ENCODE measurements around the gene ANKDD1B.

The ANKDD1B gene

GRCh38 chr5:75639535-75640311, 28.5 kb downstream of the ANKDD1B start:
- intact Hi-C loops (cut with DNase I; ENCODE audit: low total_unique reads): no loop called here
- H3K4me3 ChIP-seq: no peak overlapping the region
- no peaks in the 10 kb centered on the region for H3K9me3 ChIP-seq
- no peak for TF ChIP-seq CTCF (IDR thresholded peaks at IDR 0.05)
- no peak for DNase-seq
- no peaks in the 10 kb centered on the region for H3K36me3 ChIP-seq
- H3K27ac ChIP-seq: no peak overlapping the region
- H3K4me1 ChIP-seq: no peaks in the 10 kb centered on the region
- H3K27me3 ChIP-seq: no peaks in the 10 kb centered on the region

GRCh38 chr5:75640395-75640794, 29.1 kb downstream of the ANKDD1B start:
- no peak for TF ChIP-seq CTCF (IDR thresholded peaks at IDR 0.05)
- Histone ChIP-seq H3K4me1 (no peaks in the 10 kb centered on the region), H3K4me3 (no peak overlapping the region), H3K9me3 (no peaks in the 10 kb centered on the region), H3K36me3 (no peaks in the 10 kb centered on the region), H3K27ac (no peak overlapping the region), H3K27me3 (no peaks in the 10 kb centered on the region)
- no peak for DNase-seq
- intact Hi-C loops (cut with DNase I; ENCODE audit: low total_unique reads): no loop called here

- Histone ChIP-seq H3K4me3 (no peak overlapping the region), H3K4me1 (no peaks in the 10 kb centered on the region), H3K27me3 (no peaks in the 10 kb centered on the region), H3K27ac (no peak overlapping the region), H3K36me3 (no peaks in the 10 kb centered on the region), H3K9me3 (no peaks in the 10 kb centered on the region)
- intact Hi-C loops (cut with DNase I; ENCODE audit: low total_unique reads): no loop called here
- no peak for TF ChIP-seq CTCF (IDR thresholded peaks at IDR 0.05)
- DNase-seq: no peak
Observed at GRCh38 chr5:75640826-75641225, 29.6 kb downstream of the ANKDD1B start.

- no peaks in the 10 kb centered on the region for H3K27me3 ChIP-seq
- no peaks in the 10 kb centered on the region for H3K9me3 ChIP-seq
- DNase-seq: no peak
- no peaks in the 10 kb centered on the region for H3K36me3 ChIP-seq
- H3K4me1 ChIP-seq: no peaks in the 10 kb centered on the region
- no peak overlapping the region for H3K27ac ChIP-seq
- TF ChIP-seq CTCF (IDR thresholded peaks at IDR 0.05): no peak
- intact Hi-C loops (cut with DNase I; ENCODE audit: low total_unique reads): no loop called here
- H3K4me3 ChIP-seq: no peak overlapping the region
Observed at GRCh38 chr5:75648712-75649111, 37.5 kb downstream of the ANKDD1B start.

- no peak for DNase-seq
- H3K4me3 ChIP-seq: no peak overlapping the region
- H3K27me3 ChIP-seq: no peaks in the 10 kb centered on the region
- H3K27ac ChIP-seq: no peak overlapping the region
- intact Hi-C loops (cut with DNase I; ENCODE audit: low total_unique reads): no loop called here
- H3K9me3 ChIP-seq: no peaks in the 10 kb centered on the region
- TF ChIP-seq CTCF (IDR thresholded peaks at IDR 0.05): no peak
- H3K36me3 ChIP-seq: no peaks in the 10 kb centered on the region
- H3K4me1 ChIP-seq: peaks cover 0 to under 1% (median 0%) of the 10 kb centered on the region in 4 donors
Observed at GRCh38 chr5:75651575-75652238, 40.5 kb downstream of the ANKDD1B start.
